ENCODE results near the gene MTMR3. TPM values are rescaled to one million over a fixed set of nuclear protein-coding genes. Genes with fewer than 3 reads are reported as not detected.

The MTMR3 gene
- total and polyA plus RNA-seq, 2 of the 8 experiments (the other 6 are each of a cell fraction or from before 2014, with no cell fraction given), result 16.9 to 18.5 TPM

- CTCF ChIA-PET (ENCODE audit: partially characterized antibody), result interaction anchor here (0.8 to 1.4 kb wide), 5 partner anchors 12 to 306 kb away, joined by 3 to 6 read pairs (median 3); no protein-coding TSS in a partner anchor
Observed at GRCh38 chr22:30033137-30033536, 150.2 kb downstream of the MTMR3 start.

More at GRCh38 chr22:30033137-30033536, 150.2 kb downstream of the MTMR3 start:
- Histone ChIP-seq H2AK5ac (ENCODE audit: low read depth, low read length) (no peak overlapping the region), H3K9ac (replicated peaks in 1 of 4; ENCODE audit: extremely low read depth in 1 of 4, low read depth in 3 of 4, low read length in 3 of 4) (no peak overlapping the region), H3K18ac (ENCODE audit: extremely low read depth, low read length) (no peak overlapping the region), H2BK12ac (ENCODE audit: low read depth, low read length) (no peak overlapping the region), H4K8ac (ENCODE audit: extremely low read depth, insufficient read depth, low read length) (no peak overlapping the region), H3K27ac (ENCODE audit: low read depth, low read length) (no peak overlapping the region), H3K14ac (ENCODE audit: insufficient read length) (no peak overlapping the region), H3K36me3 (ENCODE audit: control insufficient read depth in 2 of 4, insufficient read depth in 4 of 4, low read length in 3 of 4) (peaks cover 0 to 2% (median 0%) of the 10 kb centered on the region in 4 experiments; a peak in 3 of 8 replicates), H3K9me3 (ENCODE audit: insufficient read depth in 2 of 2, low read depth in 1 of 2, low read length in 1 of 2) (no peaks in the 10 kb centered on the region), H3K4me3 (ENCODE audit: extremely low read depth in 1 of 4, insufficient read depth in 2 of 4, low read depth in 3 of 4, low read length in 4 of 4) (no peak overlapping the region), H2BK20ac (ENCODE audit: low read length) (no peak overlapping the region), H3K4ac (replicated peaks; ENCODE audit: insufficient read length, low read depth, low read length) (no peak overlapping the region), H3K56ac (replicated peaks; ENCODE audit: insufficient read length, low read depth, low read length) (no peak overlapping the region), H3K23ac (ENCODE audit: insufficient read length) (no peak overlapping the region), H2BK15ac (ENCODE audit: low read length) (no peak overlapping the region), H3K79me1 (ENCODE audit: low read depth, low read length) (no peaks in the 10 kb centered on the region), H4K91ac (replicated peaks; ENCODE audit: insufficient read length, low read length) (no peak overlapping the region), H2BK120ac (replicated peaks; ENCODE audit: low read depth, low read length) (no peak overlapping the region), H4K20me1 (replicated peaks in 1 of 2; ENCODE audit: control insufficient read depth in 1 of 2, insufficient read depth in 2 of 2, low read length in 2 of 2) (no peaks in the 10 kb centered on the region), H3K27me3 (replicated peaks in 1 of 4; ENCODE audit: control insufficient read depth in 3 of 4, extremely low read depth in 1 of 4, insufficient read depth in 3 of 4, low read length in 3 of 4) (no peaks in the 10 kb centered on the region), H3K79me2 (ENCODE audit: control insufficient read depth in 1 of 2, insufficient read depth in 2 of 2, low read length in 2 of 2) (no peaks in the 10 kb centered on the region), H3K4me2 (ENCODE audit: insufficient read depth in 1 of 2, low read depth in 2 of 2, low read length in 2 of 2) (no peak overlapping the region), H2AFZ (ENCODE audit: low read length) (no peak overlapping the region), H3K4me1 (replicated peaks in 1 of 4; ENCODE audit: control insufficient read depth in 3 of 4, insufficient read depth in 4 of 4, low read length in 3 of 4) (no peaks in the 10 kb centered on the region; a peak in 2 of 7 replicates), H2BK5ac (ENCODE audit: low read depth, low read length) (no peak overlapping the region), H3K23me2 (ENCODE audit: low read depth, low read length) (no peaks in the 10 kb centered on the region), H4K5ac (ENCODE audit: insufficient read length, low read depth, low read length) (no peak overlapping the region)
- no peak for TF ChIP-seq JUND (IDR thresholded peaks at IDR 0.05; ENCODE audit: low read length)
- TF ChIP-seq NRF1 (IDR thresholded peaks at IDR 0.05; ENCODE audit: low read depth, low read length), result no peak
- TF ChIP-seq EGR1 (IDR thresholded peaks at IDR 0.05; ENCODE audit: borderline replicate concordance, low read depth, low read length), result no peak
- TF ChIP-seq CREB1 (IDR thresholded peaks at IDR 0.05), result no peak
- no peak for TF ChIP-seq HDAC2 (IDR thresholded peaks at IDR 0.05; ENCODE audit: borderline replicate concordance in 1 of 2, low read depth in 2 of 2, low read length in 2 of 2)
- no peak for TF ChIP-seq RNF2 (IDR thresholded peaks at IDR 0.05; ENCODE audit: borderline replicate concordance, low read depth, low read length, missing control alignments, poor library complexity, severe bottlenecking)
- TF ChIP-seq BRCA1 (IDR thresholded peaks at IDR 0.05; ENCODE audit: low read depth, low read length), result no peak
- POLR2A ChIA-PET (ENCODE audit: partially characterized antibody), result interaction anchor here (1.2 kb wide), 1 partner anchor 12 kb away, joined by 3 read pairs; no protein-coding TSS in a partner anchor
- FAIRE-seq, result no peak
- DNase-seq (ENCODE audit: low read depth in 1 of 2, low spot score in 2 of 2), result no peak
- WGBS, 2 experiments (ENCODE audit: extremely low coverage in 1 of 2, insufficient coverage in 1 of 2, insufficient read length in 1 of 2, insufficient replicate concordance in 2 of 2, low coverage in 1 of 2, low lambda C conversion rate in 2 of 2, missing lambda C conversion rate in 1 of 2), result 74% methylated on average over 4 of the region's 4 CpGs; no CpG with 5 or more reads in 1 of the 2 experiments
